CD4-positive, alpha-beta T cell treated with Interferon alpha-2 for 1 hour (primary cell): ENCODE results near the gene RAF1.
"Not testable (repeated sequence)": the region's sequence is repeated elsewhere in the genome, so short reads cannot be mapped to it uniquely, and the experiment has no call there.

ENCODE experiments used
- DNase-seq, 2 donors: peaks; one replicate each; pipeline ENCODE4 v3.0.0-alpha.2; 2020 to 2022

Gene RAF1

DNA sequence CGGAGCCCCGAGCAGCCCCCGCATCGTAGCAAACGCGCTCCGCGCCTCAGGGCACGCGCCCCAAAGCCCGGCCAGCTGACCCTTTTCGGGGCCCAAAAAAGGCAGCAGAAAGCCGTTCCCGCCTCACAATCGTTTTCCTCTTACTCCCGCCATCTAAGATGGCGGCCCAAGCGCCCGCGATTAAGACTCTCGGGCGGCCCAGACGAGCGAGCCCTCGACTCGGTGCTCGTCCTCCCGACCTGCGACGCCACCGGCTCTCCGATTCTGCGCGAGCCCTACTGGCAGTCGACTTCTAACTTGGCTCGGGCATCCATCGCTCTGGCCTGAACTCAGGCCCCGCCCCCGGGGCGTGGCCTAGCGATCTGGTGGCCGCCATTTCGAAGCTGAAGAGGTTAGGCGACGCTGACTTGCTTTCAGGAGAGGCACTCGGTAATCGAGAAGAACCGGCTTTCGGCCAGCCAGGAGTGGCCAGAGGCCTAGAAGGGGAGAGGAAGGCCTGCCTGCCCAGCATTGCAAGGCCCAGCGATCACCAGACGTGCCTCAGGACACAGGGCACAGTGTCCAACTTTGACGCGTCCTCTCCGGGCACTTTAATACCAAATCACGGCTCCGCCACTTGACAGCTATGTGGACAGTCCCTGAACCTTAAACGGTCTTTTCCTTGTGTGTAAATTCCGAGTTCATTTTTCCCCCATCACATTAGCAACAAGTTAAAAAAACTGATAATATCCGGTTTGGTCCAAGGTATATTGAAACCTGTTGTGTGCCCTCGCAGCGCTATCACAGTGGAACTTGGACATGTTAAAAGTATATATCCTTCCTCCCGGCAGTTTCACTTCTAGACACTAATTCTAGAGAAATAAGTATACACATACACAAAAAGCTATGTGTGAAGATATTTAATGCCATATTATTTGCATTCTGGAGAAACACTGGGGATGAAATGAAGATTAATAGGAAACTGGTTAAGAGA, at the start of gene RAF1:
Gene RAF1 (minus strand): TSS at position 182 of the 973 bp plus-strand sequence. CDS start 45,396 bp downstream, outside the sequence.
- peak; percentile 98 for DNase-seq

DNA sequence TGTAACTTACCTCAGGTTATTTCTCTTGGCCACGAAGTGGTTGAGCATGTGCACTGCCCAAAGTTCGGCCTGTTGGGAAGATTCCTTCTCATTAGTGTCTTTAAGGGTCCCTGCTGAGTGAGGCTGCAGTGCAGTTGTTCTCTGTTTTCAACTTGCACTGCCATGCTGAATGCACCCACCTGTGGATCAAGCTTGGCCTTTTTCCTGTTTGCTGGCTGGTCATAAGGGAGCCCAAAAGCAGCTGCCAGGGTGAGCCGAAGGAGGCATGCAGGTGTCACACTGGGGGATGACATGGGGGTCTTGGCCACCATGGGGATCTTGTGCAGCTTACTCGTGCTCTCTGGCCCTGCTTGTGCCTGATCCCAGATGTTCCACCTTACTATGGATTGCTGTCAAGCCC, 46.1 kb upstream of the RAF1 start:
- DNase-seq, result no peak

DNA sequence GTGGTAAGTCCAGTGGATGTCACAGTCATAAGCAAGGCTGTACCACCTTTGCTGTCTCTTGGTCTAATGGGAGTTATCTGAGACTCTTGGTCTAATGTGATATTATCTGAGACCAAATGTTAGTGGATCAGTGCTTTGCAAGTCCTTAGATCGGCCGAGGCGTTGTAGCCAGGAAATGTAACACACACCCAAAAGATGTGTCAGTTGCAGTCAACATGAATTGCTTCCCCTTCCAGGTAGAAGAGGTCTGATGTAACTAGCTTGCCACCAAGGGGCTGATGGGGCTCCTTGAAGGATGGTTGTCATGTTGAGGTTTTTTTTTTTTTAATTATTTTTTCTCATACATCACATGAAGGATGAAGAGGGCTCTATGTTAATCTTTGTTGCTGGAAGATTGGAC, 45.4 kb upstream of the RAF1 start:
- no peak for DNase-seq

DNA sequence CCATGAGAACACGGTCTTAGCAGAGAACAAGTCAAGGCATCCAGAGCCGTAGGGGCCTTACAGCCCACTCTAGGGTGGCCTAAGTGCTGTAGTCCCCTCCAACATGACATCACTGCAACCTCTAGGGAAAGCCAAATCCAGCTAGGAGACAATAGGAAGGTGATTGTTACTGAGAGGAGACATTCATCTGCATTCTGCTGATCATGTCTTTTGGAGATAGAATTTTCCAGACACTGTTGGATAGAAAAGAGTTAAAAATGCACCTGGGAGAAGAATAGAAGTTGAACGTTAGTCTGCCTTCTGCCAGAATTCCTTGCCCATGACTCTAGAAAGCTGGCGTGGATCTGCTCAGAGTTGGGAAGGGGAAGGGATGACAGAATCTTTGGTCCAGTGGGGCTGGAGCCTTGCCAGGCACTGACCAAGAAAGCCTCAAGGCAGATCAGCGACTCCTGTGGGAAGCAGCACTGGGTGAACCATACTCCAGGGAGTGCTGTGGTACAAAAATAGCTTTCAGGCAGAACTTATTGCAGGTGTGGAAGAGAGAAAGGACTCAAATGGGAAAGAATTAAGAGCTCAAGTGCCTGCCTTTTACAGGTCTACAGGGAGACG, 44.8 kb upstream of the RAF1 start:
- no peak for DNase-seq

DNA sequence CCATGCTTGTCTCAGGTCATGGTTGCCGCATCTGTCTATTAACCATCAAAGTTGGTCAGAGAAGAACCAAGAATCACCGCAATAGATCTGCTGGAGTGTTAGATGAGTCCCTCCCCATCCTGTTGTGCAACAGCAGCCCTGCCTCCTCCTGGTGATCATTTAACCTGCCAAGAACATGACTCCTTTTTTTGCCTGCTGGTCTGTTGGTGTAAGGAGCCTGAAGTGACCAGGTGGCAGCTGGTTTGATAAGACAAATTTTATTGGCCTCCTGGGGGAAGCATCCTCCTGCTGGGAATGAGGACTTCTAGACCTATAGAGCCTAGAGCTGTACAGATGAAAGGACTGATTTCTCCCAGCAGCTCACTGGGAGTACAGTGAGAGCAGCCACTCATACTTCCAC, 43.5 kb upstream of the RAF1 start:
- DNase-seq, result no peak

DNA sequence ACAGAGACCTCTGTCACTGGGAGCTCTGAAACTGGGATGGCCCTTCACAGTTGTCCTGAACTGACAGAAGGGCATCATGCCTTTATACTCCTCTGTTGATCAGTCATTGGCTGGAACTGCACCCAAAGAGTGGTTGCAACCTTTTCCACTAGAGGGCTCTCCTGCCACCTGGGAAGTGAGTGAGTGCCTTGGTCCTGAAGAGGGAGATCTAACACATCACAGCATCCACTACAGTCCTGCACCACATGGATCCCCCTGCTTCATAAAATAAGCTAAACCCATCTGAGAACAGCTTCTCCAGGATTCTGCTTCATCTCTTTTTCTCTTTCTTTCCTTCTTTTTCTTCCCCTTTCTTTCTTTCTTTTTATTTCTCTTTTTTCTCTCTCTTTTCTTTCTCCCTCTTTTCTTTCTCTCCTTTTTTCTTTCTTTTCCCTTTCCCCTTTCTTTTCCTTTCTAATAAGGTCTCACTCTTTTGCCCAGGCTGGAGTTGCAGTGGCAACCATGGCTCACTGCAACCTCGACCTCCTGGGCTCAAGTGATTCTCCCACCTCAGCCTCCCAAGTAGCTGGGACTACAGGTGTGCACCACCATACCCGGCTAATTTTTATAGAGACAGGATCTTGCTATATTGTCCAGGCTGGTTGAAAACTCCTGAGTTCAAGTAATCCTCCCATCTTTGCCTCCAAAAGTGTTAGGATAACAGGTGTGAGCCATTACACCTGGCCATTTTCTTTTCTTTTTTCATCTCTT, 42.8 kb upstream of the RAF1 start:
- DNase-seq, result peak; percentile 68 to 72

DNA sequence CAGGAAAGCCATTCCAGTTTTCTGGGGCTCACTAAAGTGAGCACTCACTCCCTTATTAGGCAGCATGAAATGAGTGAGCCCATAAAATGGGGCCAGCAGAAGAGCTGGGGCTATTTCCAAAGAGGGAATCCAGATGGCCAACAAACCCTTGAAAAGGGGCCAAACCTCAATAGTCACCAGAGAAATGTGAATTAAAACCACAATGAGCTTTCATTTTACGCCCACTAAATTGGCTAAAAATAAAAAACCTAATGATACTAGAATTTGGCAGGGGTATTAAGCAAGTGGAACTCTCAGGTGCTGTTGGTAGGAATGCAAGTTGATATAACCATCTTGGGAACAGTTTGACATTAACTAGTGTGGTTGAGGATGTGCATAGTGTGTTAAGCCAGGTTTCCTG, 42.1 kb upstream of the RAF1 start:
- DNase-seq, result no peak

DNA sequence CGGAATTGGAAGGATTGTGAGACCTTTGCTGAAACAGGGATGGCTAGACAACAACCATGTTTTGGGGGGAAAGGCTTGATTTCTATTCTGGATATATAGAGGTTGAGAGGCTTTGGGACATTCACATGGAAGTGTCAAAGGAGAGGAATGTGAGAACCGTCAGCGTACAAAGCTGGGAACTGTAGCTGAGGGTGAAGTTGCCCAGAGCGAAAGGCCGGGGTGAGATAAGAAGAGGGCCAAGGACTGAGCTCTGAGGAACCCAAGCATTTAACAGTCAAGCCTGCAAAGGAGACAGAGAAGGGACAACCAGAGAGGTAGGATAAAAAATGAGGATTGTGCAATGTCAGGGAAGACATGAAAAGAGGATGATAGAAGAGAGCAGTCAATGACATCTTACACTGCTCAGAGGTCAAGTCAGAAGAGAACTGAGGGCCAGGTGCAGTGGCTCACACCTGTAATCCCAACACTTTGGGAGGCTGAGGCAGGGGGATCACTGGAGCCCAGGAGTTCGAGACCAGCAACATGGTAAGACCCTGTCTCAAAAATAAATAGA, 41.5 kb upstream of the RAF1 start:
- DNase-seq, result no peak

DNA sequence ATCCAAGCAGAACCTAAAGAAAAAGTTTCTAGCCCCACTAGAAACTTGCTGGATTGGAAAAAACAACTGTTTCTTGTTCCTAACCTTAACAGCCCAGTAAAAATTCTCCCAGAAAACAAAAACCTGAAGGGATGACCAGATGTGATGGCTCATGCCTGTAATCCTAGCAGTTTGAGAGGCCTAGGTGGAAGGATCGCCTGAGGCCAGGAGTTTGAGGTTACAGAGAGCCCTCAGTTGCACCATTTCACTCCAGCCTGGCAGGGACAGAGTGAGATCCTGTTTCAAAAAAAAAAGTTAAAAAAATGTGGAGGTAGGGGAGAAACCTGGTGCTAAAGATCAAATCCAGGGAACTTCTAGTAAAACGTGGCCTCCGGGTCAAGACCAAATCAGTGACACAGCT, 38.6 kb upstream of the RAF1 start:
- no peak for DNase-seq

DNA sequence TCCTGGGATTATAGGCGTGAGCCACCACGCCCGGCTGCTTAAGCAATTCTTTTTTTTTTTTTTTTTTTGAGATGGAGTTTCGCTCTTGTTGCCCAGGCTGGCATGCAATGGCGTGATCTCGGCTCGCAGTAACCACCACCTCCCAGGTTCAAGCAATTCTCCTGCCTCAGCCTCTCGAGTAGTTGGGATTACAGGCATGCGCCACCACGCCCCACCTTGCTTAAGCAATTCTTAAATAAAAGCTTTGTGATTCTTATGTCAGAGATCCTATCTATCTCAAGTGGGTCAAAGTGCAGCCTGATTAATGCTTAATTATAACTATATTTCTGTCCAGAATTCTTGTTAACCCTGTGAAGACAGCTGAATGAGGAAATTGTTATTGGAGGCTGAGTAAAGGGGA, 37.7 kb upstream of the RAF1 start:
- not testable (repeated sequence) for DNase-seq

DNA sequence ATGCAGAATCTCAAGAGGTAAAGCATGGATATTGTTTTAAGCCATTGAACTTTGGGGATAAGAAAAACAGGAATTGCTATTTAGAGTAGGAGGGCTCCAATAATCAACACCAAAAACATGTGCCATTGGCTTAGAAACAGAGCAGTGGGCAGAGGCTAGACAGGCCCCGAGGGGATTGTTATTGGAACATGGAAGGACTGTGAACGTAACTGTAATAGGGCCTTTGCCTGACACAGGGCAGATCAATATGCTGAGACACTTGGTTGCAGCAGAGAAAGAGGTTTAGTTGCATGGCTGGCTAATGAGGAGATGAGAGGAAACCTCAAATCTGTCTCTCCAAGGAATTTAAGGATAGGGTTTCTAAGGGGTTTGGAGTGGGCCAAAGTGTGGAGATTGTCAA, 36.9 kb upstream of the RAF1 start:
- DNase-seq, result no peak

DNA sequence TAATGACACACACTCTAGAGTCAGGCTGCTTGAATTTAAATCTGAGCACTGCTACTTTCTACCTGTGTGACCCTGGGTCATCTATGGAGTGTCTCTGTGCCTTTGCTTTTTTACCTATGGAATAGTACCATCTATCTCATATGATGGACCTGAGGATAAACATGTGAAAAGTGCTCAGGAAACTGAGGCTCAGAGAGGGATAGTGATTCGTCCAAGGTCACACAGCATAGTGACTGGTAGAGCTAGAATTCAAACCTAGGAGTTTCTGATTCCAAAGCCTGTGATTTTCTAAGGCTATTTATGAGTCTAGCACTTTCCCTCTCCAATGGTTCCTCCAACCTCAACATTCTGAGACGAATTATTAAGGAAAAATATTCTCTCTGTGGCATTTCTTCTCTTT, 32.0 kb upstream of the RAF1 start:
- no peak for DNase-seq

DNA sequence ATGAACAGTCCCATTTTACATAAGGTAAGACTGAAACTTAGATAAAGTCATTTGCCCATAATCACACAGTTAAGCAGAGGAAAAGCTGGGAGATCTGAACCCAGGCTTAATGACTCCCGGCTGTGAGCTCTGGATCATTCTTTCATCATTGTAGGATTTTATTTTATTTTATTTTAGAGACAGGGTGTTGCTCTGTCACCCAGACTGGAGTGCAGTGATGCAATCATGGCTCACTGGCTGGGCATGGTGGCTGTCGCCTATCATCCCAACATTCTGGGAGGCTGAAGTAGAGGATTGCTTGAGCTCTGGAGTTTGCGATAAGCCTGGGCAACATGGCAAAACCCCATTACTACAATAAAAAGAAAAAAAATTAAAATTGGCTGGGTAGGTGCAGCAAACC, 31.2 kb upstream of the RAF1 start:
- DNase-seq, result no peak

DNA sequence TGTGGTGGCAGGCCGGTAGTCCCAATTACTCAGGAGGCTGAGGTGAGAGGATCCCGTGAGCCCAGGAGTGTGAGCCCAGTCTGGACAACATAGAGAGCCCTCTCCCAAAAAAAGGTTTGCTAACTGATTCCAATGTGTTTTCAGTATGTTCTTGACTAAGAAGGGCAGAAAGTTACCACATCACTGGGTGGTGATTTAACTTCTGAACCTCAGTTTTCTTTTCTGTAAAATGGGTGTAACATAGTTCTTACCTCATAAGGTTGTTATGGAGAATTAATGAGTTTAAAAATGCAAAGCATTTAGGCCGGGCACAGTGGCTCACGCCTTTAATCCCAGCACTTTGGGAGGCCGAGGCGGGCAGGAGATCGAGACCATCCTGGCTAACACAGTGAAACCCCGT, 28.5 kb upstream of the RAF1 start:
- no peak for DNase-seq

DNA sequence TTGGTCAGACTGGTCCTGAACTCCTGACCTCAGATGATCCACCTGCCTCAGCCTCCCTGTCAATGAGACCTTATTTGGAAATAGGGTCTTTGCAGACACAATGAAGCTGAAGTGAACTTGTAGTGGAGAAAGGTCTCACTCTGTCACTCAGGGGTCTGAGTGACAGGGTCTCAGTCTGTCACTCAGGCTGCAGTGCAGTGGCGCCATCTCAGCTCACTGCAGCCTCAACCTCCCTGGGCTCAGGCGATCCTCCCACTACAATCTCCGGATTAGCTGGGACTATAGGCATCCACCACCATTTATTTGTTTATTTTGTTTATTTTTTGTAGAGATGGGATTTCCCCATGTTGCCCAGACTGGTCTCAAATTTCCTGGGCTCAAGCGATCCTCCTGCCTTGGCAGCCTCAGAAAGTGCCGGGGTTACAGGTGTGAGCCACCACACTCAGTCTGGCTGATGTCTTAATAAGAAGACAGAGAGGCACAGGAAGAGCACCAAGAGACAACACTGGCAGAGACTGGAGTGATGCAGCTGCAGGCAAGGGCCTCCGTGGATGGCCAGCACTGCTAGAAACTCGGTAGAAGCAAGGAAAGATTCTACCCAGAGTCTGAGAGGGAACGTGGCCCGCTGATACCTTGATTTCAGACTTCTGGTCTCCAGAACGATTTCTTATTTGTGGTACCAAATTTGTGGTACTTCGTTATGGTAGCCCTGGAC, 26.2 kb upstream of the RAF1 start:
- DNase-seq, result no peak

DNA sequence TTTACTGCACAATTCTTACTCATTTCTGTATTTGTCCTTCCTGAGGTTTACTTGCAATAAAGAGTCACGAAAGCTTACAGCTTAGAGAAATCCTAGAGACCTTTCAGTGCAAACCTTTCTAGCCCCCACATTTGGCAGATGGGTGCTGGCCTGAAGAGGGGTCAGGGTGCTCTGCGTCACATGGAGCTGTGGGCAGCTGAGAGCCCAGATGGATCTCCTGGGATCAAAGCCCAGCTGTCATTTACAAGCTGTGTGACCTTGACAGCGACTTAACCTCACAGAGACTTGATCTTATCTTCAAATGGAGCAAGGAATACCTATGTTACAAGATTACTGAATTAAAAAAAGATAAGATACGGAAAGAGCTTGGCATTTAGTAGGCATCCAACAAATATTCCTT, 24.0 kb upstream of the RAF1 start:
- no peak for DNase-seq

DNA sequence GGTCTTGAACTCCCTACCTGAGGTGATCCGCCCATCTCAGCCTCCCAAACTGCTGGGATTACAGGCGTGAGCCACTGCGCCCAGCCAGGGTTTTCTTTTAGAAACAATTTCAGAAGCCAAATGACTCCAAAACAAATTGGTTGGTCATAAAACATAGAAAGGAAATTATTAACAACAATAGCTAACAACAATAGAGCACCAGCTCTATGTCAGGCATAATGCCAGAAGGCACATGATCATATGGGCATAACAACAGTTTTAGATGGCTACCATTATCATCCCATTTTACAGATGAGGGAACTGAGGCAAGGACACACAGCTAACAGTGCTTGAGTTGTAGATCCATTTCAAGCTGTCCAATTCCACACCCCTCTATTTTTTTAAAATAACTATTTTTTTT, 22.2 kb upstream of the RAF1 start:
- DNase-seq, result no peak

DNA sequence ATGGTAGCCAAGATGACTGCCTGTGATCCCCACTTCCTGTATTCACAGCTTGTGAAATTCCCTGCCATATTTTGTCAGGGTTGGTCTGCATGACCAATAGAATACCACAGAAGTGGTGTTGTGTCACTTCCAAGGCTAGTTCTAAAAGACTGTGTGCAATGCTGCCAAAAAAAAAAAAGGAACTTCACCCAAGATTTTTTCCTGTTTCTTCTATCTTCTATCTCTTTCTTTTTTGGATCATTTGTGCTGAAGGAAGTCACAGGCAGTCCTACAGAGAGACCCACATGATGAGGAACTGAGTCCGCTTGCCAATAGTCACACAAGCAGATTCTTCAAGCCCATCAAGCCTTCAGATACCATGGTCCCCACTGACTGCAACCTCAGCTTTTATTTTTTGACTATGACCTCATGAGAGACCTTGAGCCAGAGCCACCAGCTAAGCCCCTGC, 18.1 kb upstream of the RAF1 start:
- peak; percentile 21 to 51 for DNase-seq

DNA sequence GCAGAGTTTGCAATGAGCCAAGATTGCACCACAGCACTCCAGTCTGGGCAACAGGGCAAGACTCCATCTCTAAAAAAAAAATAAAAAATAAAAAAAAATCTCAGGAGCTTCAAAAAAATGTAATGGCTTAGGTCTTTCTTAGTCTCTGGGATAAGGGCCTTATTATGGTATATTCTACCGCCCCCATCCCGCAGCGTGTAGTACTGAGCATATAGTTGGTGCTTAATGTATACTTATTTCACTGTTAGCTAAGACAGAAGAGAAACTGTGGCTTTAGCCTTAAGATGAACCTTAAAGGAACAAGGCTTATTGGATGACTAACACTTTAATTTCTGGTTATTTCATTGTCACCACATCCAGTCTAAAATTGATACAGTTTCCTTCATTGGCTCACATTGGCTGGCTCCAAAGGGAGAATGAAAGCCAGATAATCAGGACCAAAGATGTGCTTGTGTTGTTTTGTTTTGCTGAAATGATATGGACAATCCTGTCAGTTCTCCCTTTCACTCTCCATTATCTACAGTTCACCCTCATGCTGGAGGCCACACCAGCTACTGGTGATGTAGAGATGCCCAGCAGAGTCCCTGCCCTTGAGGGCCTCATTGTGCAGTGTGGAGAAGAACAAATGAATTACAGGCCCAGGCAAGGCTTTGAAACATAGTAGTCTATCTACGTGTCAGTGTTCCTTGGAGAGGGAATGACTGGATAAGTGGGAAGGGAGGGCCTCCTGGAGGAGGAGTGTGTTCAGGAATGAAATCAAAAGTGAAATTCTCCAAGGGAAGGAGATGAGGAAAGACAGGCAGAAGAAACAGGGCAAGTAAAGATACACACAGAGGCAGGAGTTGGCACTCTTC, 17.4 kb upstream of the RAF1 start:
- DNase-seq, result no peak

DNA sequence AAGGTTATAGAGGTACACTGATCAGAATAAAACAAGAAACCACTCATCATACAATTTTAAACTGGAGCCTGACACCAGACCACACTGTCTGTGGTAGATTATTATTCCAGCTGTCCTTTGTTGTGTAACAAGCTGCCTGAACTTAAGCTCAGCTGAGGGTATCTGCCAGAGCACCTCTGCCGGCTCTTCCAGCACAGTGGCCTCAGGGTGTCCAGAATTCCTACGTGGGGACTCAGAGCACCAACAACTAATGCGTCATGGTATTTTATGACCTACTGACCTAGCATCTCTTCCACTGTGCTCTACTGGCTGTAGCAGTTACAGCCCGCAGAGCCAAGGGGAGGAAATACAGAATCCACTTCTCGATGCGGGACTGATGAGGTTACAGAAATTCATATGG, 15.6 kb upstream of the RAF1 start:
- no peak for DNase-seq

DNA sequence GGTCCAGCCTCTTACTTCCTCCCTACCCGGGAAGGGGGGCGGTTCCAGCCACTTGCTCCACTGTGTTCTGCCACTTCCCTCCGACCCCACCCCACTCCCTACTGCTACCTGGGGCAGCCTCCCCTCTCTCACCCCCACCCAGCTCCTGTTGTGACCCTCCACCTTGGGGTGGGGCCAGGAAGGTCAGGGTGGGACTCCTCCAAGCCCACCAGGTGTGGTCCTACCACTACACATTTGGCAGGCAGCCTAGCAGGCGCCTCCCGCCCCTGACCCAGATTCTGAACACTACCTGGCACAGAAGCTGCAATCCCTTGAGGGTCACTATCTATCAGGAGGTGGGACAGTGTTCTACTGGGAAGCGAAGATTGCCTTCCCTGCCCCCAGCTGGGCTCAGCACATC, 13.7 kb upstream of the RAF1 start:
- no peak for DNase-seq
